Measurements from ENCODE around the gene AQP2. TPM values are rescaled to one million over a fixed set of nuclear protein-coding genes. Genes with fewer than 3 reads are reported as not detected.

AQP2 gene
- not detected in 2 replicates for total RNA-seq (2014; rRNA removed; shearing (Covaris generic))

- DNase-seq: no peak
- Histone ChIP-seq H3K36me3 (no peaks in the 10 kb centered on the region), H3K27me3 (no peaks in the 10 kb centered on the region), H3K4me1 (no peaks in the 10 kb centered on the region), H3K9me3 (replicated peaks) (no peaks in the 10 kb centered on the region), H3K27ac (no peak within 1 kb of the TSS), H3K4me3 (no peak within 1 kb of the TSS)
Observed at GRCh38 chr12:49950273-49951251, at the start of gene AQP2. Gene AQP2, plus strand, starts transcription at chr12:49950737. Its CDS starts 94 bp downstream, at chr12:49950831.

DNA sequence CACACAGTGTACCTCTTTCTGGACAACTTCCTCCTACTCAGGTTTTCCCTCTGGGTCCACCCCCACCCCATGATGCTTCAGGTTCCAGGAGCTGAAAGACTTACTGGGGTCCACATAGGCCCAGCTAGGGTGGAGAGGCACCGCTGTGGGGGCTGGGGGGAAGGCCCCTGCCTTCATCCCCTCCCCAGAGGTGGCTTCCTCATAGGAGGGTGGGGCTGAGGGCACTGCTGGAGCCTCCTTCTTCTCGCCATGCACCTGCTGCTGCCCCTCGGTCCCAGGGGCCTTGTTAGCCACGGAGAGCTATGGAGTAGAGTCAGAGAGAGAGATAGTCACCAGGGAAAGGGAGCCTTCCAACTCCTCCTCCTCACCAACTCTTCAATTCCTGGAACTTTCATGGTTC, 49.5 kb upstream of the AQP2 start:
- DNase-seq: no peak
- no peaks in the 10 kb centered on the region for H3K36me3 ChIP-seq

GRCh38 chr12:49901986-49902385, 48.6 kb upstream of the AQP2 start:
- DNase-seq: no peak
- Histone ChIP-seq H3K9me3 (replicated peaks) (no peaks in the 10 kb centered on the region), H3K4me1 (peaks cover 5% of the 10 kb centered on the region), H3K27ac (no peak overlapping the region), H3K27me3 (no peaks in the 10 kb centered on the region), H3K4me3 (no peak overlapping the region), H3K36me3 (no peaks in the 10 kb centered on the region)

More for the DNA sequence above, 49.5 kb upstream of the AQP2 start:
- Histone ChIP-seq H3K27me3 (no peaks in the 10 kb centered on the region), H3K4me1 (peaks cover 5% of the 10 kb centered on the region), H3K27ac (no peak overlapping the region), H3K9me3 (replicated peaks) (no peaks in the 10 kb centered on the region), H3K4me3 (no peak overlapping the region)

DNA sequence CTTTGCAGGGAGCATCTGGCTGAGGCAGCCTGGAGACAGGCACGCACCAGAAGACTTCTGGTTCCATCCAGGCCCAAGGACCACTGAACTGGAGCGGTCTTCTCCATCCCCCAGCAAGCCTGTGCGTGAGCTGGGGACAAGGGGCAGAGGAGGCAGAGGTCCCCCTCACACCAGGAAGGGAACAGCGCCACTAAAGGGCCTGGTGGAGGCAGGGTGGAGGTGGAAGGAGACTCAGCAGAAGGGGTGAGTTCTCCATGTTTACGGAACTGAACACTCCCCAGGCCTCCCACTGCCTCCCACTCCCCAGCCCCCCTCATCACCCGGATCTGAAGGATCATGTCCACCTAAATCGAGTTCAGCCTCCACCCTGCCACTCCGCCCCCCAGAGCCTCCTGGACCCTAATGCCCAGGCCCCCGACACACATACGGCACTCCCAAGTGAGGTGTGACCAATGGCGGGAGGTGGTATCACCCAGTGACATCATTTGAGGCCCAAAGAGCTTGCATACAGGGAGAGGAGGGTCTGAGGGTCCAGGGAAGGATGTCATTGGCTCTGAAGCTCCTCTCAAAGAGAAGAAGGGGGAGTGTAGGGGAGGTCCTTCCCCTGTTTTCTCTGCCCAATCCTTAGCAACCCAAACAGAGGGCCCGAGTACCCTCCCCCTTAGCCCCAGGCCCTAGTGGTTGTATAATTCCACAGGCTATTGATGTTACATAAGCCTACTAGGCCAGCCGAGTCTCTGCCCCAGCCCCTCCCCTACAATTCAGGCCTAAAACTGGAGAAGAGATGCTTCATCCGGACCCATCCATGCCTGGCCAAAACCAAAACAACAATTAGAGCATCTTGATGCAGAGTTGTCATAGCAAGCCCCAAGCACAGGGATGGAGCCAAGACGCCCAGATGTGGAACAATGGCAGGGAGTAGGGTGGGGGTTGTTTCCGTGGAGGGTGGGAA, 47.9 kb upstream of the AQP2 start:
- no peak overlapping the region for H3K4me3 ChIP-seq
- H3K4me1 ChIP-seq: peaks cover 5% of the 10 kb centered on the region
- DNase-seq: peak in 1 of 2 experiments; percentile 43
- no peaks in the 10 kb centered on the region for H3K27me3 ChIP-seq
- H3K27ac ChIP-seq: no peak overlapping the region
- no peaks in the 10 kb centered on the region for H3K9me3 ChIP-seq (replicated peaks)
- H3K36me3 ChIP-seq: no peaks in the 10 kb centered on the region

DNA sequence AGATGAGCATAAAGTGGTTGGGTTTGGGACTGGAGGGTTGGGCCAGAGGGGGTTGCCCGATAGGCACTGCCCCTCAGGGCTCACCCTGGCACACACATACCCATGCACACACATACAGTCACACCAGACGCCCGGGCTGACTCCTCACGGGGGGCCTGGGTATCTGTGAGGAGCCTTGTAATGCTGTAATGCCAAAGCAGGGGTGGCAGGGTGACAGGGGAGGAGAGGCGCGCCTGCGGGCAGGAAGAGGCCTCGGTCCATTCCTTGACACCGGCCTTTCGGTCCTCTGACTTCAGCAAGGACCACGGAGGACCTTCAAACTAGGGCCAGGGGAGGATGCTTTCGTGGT, 47.2 kb upstream of the AQP2 start:
- Histone ChIP-seq H3K4me1 (peaks cover 5% of the 10 kb centered on the region), H3K27me3 (no peaks in the 10 kb centered on the region), H3K36me3 (no peaks in the 10 kb centered on the region), H3K4me3 (peak overlapping the region; percentile 41), H3K27ac (no peak overlapping the region), H3K9me3 (replicated peaks) (no peaks in the 10 kb centered on the region)
- no peak for DNase-seq

- Histone ChIP-seq H3K27me3 (no peaks in the 10 kb centered on the region), H3K9me3 (replicated peaks) (no peaks in the 10 kb centered on the region), H3K36me3 (no peaks in the 10 kb centered on the region), H3K4me1 (peaks cover 5% of the 10 kb centered on the region), H3K27ac (no peak within 1 kb of the TSS), H3K4me3 (peak within 1 kb of the TSS; percentile 41)
- peak; percentile 79 to 86 for DNase-seq
Observed at GRCh38 chr12:49903700-49904423, 46.7 kb upstream of the AQP2 start, which contains the start of gene FAIM2. Gene FAIM2, minus strand, starts transcription at chr12:49903900. Its CDS starts 108 bp downstream, at chr12:49903792.

DNA sequence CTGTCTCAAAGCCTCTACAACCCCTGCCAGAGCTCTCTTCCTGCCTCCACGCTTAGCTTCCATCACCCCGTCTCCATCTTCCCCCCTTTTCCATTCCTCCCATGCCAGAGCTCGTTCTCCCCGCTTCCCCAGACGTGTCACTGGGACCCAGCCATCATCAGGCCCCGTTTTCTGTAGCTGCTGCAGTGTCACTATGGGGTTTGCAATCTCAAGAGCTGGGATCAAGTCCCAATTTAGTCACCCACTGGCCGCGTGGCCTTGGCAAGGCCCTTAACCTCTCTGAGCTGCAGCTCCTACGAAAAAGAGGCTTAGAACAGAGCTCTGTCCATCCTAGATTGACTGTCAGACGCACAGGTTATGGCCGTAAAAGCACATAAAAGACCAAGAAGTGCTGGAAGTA, 45.9 kb upstream of the AQP2 start:
- Histone ChIP-seq H3K9me3 (replicated peaks) (no peaks in the 10 kb centered on the region), H3K4me1 (peaks cover 8% of the 10 kb centered on the region), H3K36me3 (no peaks in the 10 kb centered on the region), H3K27me3 (no peaks in the 10 kb centered on the region), H3K27ac (no peak overlapping the region), H3K4me3 (peak overlapping the region; percentile 41)
- no peak for DNase-seq

- H3K9me3 ChIP-seq (replicated peaks): no peaks in the 10 kb centered on the region
- H3K27me3 ChIP-seq: no peaks in the 10 kb centered on the region
- no peak overlapping the region for H3K27ac ChIP-seq
- H3K4me3 ChIP-seq: no peak overlapping the region
- DNase-seq: no peak
- no peaks in the 10 kb centered on the region for H3K36me3 ChIP-seq
- peaks cover 16% of the 10 kb centered on the region for H3K4me1 ChIP-seq
Observed at GRCh38 chr12:49905718-49906314, 44.7 kb upstream of the AQP2 start.

DNA sequence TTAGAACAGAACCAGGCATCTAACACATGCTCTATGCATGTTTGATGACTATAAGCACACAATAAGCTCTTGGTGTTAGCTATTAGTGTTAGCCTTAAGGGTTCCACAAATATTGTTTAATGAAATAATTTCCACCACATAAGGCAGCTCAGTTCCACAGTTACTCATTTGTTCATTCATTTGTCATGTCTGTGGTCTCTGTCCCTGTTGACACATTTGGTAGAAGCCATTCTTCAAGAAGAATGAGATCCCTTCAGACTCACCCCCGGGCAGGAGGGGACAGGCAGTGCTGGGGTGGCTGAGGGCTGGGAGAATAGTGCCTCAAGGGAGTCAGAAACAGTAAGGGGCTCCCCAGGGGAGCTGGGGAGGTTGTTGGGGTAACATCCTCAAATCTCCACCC, 43.2 kb upstream of the AQP2 start:
- Histone ChIP-seq H3K36me3 (no peaks in the 10 kb centered on the region), H3K27ac (no peak overlapping the region), H3K9me3 (replicated peaks) (no peaks in the 10 kb centered on the region), H3K4me1 (peaks cover 16% of the 10 kb centered on the region), H3K4me3 (no peak overlapping the region), H3K27me3 (no peaks in the 10 kb centered on the region)
- no peak for DNase-seq

DNA sequence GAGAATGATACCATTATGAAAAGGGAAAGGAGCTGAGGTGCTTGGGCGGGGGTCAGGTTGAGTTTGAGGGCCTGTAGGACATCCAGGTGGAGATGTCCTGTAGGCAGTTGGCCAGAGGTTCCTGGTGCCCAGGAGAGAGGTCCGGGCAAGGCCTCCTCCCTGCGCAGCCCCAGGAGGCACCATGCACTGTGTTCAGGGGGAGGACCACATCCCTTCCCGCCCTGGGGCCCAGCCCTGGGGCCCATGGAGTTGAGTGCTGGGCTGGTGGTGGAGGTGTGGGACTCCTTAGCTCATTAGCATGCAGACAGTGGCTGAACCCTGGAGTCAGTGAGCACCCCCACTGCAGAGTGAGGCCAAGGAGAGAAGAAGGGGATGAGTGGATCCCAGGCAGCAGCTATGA, 41.2 kb upstream of the AQP2 start:
- Histone ChIP-seq H3K4me3 (no peak overlapping the region), H3K36me3 (no peaks in the 10 kb centered on the region), H3K27ac (no peak overlapping the region), H3K27me3 (no peaks in the 10 kb centered on the region), H3K9me3 (replicated peaks) (no peaks in the 10 kb centered on the region), H3K4me1 (peaks cover 23% of the 10 kb centered on the region)
- DNase-seq: no peak

DNA sequence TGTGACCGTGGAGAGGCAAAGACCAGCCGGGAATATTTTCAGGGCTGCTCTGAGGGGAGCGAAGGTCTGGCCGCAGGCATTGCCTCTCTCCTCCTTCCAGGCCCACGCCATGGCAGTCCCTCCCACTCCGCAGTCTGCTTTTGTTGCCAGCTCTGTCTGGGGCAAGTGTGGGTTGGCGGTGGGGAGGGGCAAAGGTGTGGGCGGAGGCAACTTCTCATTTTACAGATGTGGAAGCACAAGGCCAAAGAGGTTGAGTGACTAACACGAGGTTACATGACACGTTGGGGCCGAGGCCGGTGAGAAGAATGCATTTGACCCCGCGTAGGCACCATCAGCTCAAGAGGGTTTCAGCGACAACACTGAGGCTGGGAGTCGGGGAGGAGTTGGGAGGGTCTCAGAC, 40.7 kb upstream of the AQP2 start:
- H3K27me3 ChIP-seq: no peaks in the 10 kb centered on the region
- H3K4me3 ChIP-seq: no peak overlapping the region
- no peaks in the 10 kb centered on the region for H3K36me3 ChIP-seq
- peaks cover 22% of the 10 kb centered on the region for H3K4me1 ChIP-seq
- H3K9me3 ChIP-seq (replicated peaks): no peaks in the 10 kb centered on the region
- DNase-seq: peak; percentile 71 to 76
- no peak overlapping the region for H3K27ac ChIP-seq

DNA sequence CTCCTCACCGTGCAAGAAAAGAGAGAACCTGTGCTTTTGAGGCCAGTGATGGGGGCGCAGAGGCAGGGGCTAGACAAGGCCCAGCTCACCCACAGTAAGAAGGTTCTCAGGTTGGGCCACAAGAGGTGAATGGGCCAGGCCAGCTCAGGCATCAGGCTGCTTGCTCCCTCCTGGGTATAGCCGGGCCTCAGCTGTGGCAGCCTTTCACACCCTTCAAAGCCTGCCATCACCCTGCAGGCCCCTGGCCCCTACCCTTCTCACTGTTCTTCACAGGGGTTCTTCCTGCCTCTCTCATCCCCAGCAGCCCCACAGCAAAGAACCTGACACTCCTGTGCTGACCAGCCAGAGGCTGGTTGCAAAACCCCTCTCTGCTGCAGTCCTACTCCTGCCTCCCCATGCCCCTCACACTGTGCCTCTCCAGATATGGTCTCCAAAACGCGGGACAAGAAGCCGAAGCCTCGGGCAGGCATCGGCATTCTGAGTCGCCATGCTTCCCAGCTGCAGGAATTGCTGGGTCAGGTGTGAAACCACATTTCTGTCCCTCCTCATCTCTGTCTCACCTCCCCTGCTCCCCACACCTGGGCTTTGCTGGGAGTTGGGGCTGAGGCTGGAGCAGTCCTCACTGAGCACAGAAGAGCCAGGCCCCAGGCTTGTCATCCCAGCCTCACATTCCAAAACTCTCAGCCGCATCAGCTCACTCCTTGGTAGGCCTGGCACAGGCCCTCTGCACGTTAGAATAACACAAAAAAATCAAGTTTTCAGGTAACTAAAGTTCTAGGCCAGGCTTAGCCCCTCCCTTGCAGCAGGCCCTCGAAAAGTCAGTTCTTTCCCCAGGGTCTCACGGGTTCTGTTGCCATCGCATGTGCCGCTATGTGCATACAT, 40.0 kb upstream of the AQP2 start:
- DNase-seq: no peak
- no peaks in the 10 kb centered on the region for H3K36me3 ChIP-seq
- H3K27me3 ChIP-seq: no peaks in the 10 kb centered on the region
- no peaks in the 10 kb centered on the region for H3K9me3 ChIP-seq (replicated peaks)
- H3K27ac ChIP-seq: no peak overlapping the region
- H3K4me1 ChIP-seq: peaks cover 22% of the 10 kb centered on the region
- no peak overlapping the region for H3K4me3 ChIP-seq

- no peak for DNase-seq
- Histone ChIP-seq H3K27me3 (no peaks in the 10 kb centered on the region), H3K9me3 (replicated peaks) (no peaks in the 10 kb centered on the region), H3K27ac (no peak overlapping the region), H3K36me3 (no peaks in the 10 kb centered on the region), H3K4me1 (peaks cover 22% of the 10 kb centered on the region), H3K4me3 (no peak overlapping the region)
Observed at GRCh38 chr12:49911213-49911605, 39.3 kb upstream of the AQP2 start.

Data from SJCRH30 (cell line).